H54 (cell line): Measurements from ENCODE around the gene PHF21A.

Experiments
- DNase-seq: peaks from one replicate; pipeline ENCODE4 v3.0.0; 2011; ENCODE audit warnings: low spot score, mixed read lengths; ENCODE audit not compliant: insufficient read length
- FAIRE-seq: peaks from 3 replicates; lab custom pipeline; 2011; peaks lifted over from hg19 to GRCh38; lab: Jason Lieb, UNC
- POLR2A ChIP-seq: IDR thresholded peaks from 2 replicates; pipeline ENCODE4 v1.6.1; 2011; ENCODE audit warnings: low read depth, mild to moderate bottlenecking, low read length

Gene PHF21A

GRCh38 chr11:45896422-45896984 is 224.8 kb downstream of the PHF21A start:
- DNase-seq, result no peak
- FAIRE-seq, result no peak
- TF ChIP-seq POLR2A, result no peak

GRCh38 chr11:45895553-45896259 is 225.5 kb downstream of the PHF21A start:
- no peak for DNase-seq
- no peak for TF ChIP-seq POLR2A

GRCh38 chr11:45894555-45895247 is 226.6 kb downstream of the PHF21A start:
- DNase-seq (no peak), FAIRE-seq (no peak)
- TF ChIP-seq POLR2A, result no peak

More at GRCh38 chr11:45895553-45896259, 225.5 kb downstream of the PHF21A start:
- no peak for FAIRE-seq

GRCh38 chr11:45892856-45893255 is 228.4 kb downstream of the PHF21A start:
- DNase-seq (no peak), FAIRE-seq (no peak)
- TF ChIP-seq POLR2A, result no peak

GRCh38 chr11:45890886-45891550 is 230.2 kb downstream of the PHF21A start:
- DNase-seq (no peak), FAIRE-seq (no peak)
- no peak for TF ChIP-seq POLR2A

GRCh38 chr11:45889966-45890365 is 231.3 kb downstream of the PHF21A start:
- DNase-seq, result no peak
- no peak for TF ChIP-seq POLR2A
- no peak for FAIRE-seq

- no peak for TF ChIP-seq POLR2A
- FAIRE-seq, result no peak
These were observed 231.7 kb downstream of the PHF21A start for GRCh38 chr11:45889555-45889954.

GRCh38 chr11:45887587-45887986 is 233.7 kb downstream of the PHF21A start:
- TF ChIP-seq POLR2A, result no peak
- DNase-seq, result no peak
- FAIRE-seq, result no peak

More at GRCh38 chr11:45889555-45889954, 231.7 kb downstream of the PHF21A start:
- no peak for DNase-seq

- no peak for FAIRE-seq
- no peak for TF ChIP-seq POLR2A
- no peak for DNase-seq
These were observed 234.3 kb downstream of the PHF21A start for GRCh38 chr11:45886816-45887520.

GRCh38 chr11:45885921-45886721 is 235.1 kb downstream of the PHF21A start:
- DNase-seq, result no peak
- no peak for TF ChIP-seq POLR2A
- FAIRE-seq, result no peak

GRCh38 chr11:45885274-45885920 is 235.9 kb downstream of the PHF21A start, which contains the start of gene MAPK8IP1:
Gene MAPK8IP1, plus strand, starts transcription at chr11:45885651. Its CDS starts 170 bp downstream, at chr11:45885821.
- no peak for TF ChIP-seq POLR2A
- FAIRE-seq, result no peak
- DNase-seq, result no peak

- no peak for FAIRE-seq
- no peak for DNase-seq
These were observed 236.6 kb downstream of the PHF21A start for GRCh38 chr11:45884596-45885185.

More at GRCh38 chr11:45884596-45885185, 236.6 kb downstream of the PHF21A start:
- no peak for TF ChIP-seq POLR2A
